ENCODE results near the gene TADA3.

GRCh38 chr3:9747267-9747666 lies 45.0 kb downstream of the TADA3 start:
- TF ChIP-seq CTCF (conservative IDR thresholded peaks at IDR 0.05; ENCODE audit: low read depth in 2 of 2) (no peak), POLR2AphosphoS5 (IDR thresholded peaks at IDR 0.05; ENCODE audit: low read depth) (no peak), ETS1 (IDR thresholded peaks at IDR 0.05) (no peak), EZH2 (IDR thresholded peaks at IDR 0.05; ENCODE audit: low read depth, unreplicated experiment) (no peak)

Measured in GM23338 (cell line).